Osteocyte (in vitro differentiated cells): Measurements from ENCODE around the gene TDRKH. TPM values are rescaled to one million over a fixed set of nuclear protein-coding genes. Genes with fewer than 3 reads are reported as not detected.

Source experiments
- DNase-seq: peaks from one replicate; pipeline ENCODE4 v3.0.0; 2021; ENCODE audit warnings: mixed read lengths; ENCODE audit not compliant: unreplicated experiment; ENCODE audit errors: extremely low spot score
- H3K27ac Mint-ChIP-seq: one replicate; pipeline ENCODE4 v1.8.0; 2021; ENCODE audit warnings: mild to moderate bottlenecking, mixed read lengths; ENCODE audit not compliant: unreplicated experiment
- H3K27me3 Mint-ChIP-seq: one replicate; pipeline ENCODE4 v1.8.0; 2021; ENCODE audit warnings: mixed read lengths; ENCODE audit not compliant: unreplicated experiment
- H3K36me3 Mint-ChIP-seq: one replicate; pipeline ENCODE4 v1.8.0; 2021; ENCODE audit warnings: mixed read lengths; ENCODE audit not compliant: unreplicated experiment
- H3K4me1 Mint-ChIP-seq: one replicate; pipeline ENCODE4 v1.8.0; 2021; ENCODE audit warnings: mixed read lengths; ENCODE audit not compliant: unreplicated experiment
- H3K4me3 Mint-ChIP-seq: one replicate; pipeline ENCODE4 v1.8.0; 2021; ENCODE audit warnings: mild to moderate bottlenecking, moderate library complexity, mixed read lengths; ENCODE audit not compliant: unreplicated experiment
- H3K9me3 Mint-ChIP-seq: one replicate; pipeline ENCODE4 v1.8.0; 2021; ENCODE audit warnings: mixed read lengths; ENCODE audit not compliant: unreplicated experiment
- CTCF ChIP-seq: fragments of 200-600 bp; sonication (generic); IDR thresholded peaks from 2 replicates; pipeline ENCODE4 v1.5.0; 2021; ENCODE audit warnings: antibody characterized with exemption, mild to moderate bottlenecking, moderate library complexity
- total RNA-seq: library from RNA; stranded (reverse); gene quantifications from 2 replicates; pipeline ENCODE4 v1.2.1, GENCODE V29; 2021

Gene TDRKH
- total RNA-seq, 1 donor from 2014 or later: 3.6 TPM

- Mint-ChIP-seq H3K27ac (no peak overlapping the region), H3K9me3 (no peaks in the 10 kb centered on the region), H3K27me3 (peaks cover 7% of the 10 kb centered on the region), H3K4me3 (no peak overlapping the region), H3K36me3 (no peaks in the 10 kb centered on the region), H3K4me1 (no peaks in the 10 kb centered on the region)
- no peak for DNase-seq
- TF ChIP-seq CTCF: no peak
Observed at GRCh38 chr1:151816548-151817352, 26.4 kb upstream of the TDRKH start.

GRCh38 chr1:151815716-151816327, 25.5 kb upstream of the TDRKH start:
- Mint-ChIP-seq H3K9me3 (no peaks in the 10 kb centered on the region), H3K36me3 (no peaks in the 10 kb centered on the region), H3K27me3 (peaks cover 7% of the 10 kb centered on the region), H3K4me1 (no peaks in the 10 kb centered on the region), H3K27ac (no peak overlapping the region), H3K4me3 (no peak overlapping the region)
- no peak for TF ChIP-seq CTCF
- DNase-seq: no peak

- no peaks in the 10 kb centered on the region for H3K4me1 Mint-ChIP-seq
- H3K4me3 Mint-ChIP-seq: no peak overlapping the region
- no peak for DNase-seq
- no peak for TF ChIP-seq CTCF
- H3K36me3 Mint-ChIP-seq: no peaks in the 10 kb centered on the region
- peaks cover 10% of the 10 kb centered on the region for H3K27me3 Mint-ChIP-seq
- H3K9me3 Mint-ChIP-seq: no peaks in the 10 kb centered on the region
- H3K27ac Mint-ChIP-seq: no peak overlapping the region
Observed at GRCh38 chr1:151814971-151815545, 24.8 kb upstream of the TDRKH start.

- Mint-ChIP-seq H3K36me3 (no peaks in the 10 kb centered on the region), H3K27ac (no peak overlapping the region), H3K27me3 (peaks cover 12% of the 10 kb centered on the region), H3K9me3 (no peaks in the 10 kb centered on the region), H3K4me3 (no peak overlapping the region), H3K4me1 (no peaks in the 10 kb centered on the region)
- no peak for TF ChIP-seq CTCF
- no peak for DNase-seq
Observed at GRCh38 chr1:151814426-151814825, 24.1 kb upstream of the TDRKH start.

- Mint-ChIP-seq H3K36me3 (no peaks in the 10 kb centered on the region), H3K27me3 (peaks cover 17% of the 10 kb centered on the region), H3K9me3 (no peaks in the 10 kb centered on the region), H3K4me1 (no peaks in the 10 kb centered on the region), H3K4me3 (no peak overlapping the region), H3K27ac (no peak overlapping the region)
- TF ChIP-seq CTCF: no peak
- DNase-seq: no peak
Observed at GRCh38 chr1:151813271-151813977, 23.1 kb upstream of the TDRKH start.
